Hepatic stellate cell (primary cell): ENCODE data around the gene ZSWIM6.

Source experiments
- DNase-seq: peaks from one replicate; pipeline ENCODE4 v3.0.0; 2011; ENCODE audit warnings: low spot score

Gene ZSWIM6

DNA sequence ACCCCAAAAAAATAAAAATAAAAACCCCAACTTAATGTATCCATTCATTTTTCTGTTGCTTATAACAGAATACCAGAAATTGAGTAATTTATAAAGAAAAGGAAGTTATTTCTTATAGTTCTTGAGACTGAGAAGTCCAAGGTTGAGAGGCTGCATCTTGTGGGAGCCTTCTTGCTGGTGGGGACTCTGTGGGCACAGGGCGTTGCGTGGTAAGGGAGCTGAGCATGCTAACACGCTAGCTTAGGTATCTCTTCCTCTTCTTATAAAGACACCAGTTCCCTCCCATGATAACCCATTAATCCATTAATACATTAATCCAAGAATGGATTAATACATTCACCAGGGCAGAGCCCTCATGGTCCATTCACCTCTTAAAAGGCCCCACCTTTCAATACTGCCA is 150.9 kb downstream of the ZSWIM6 start:
- no peak for DNase-seq

DNA sequence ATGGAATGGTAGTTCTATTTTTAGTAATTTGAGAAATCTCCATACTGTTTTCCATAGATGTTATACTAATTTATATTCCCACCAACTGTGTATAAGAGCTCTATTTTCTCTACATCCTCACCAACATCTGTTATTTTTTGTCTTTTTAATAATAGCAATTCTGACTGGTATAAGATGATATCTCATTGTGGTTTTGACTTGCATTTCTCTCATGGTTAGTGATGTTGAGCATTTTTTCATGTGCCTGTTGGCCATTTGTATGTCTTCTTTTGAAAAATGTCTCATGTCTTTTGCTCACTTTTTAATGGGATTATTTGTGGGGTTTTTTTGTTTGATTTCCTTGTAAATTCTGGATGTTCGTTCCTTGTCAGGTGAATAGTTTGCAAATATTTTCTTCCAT is 154.4 kb downstream of the ZSWIM6 start:
- no peak for DNase-seq

DNA sequence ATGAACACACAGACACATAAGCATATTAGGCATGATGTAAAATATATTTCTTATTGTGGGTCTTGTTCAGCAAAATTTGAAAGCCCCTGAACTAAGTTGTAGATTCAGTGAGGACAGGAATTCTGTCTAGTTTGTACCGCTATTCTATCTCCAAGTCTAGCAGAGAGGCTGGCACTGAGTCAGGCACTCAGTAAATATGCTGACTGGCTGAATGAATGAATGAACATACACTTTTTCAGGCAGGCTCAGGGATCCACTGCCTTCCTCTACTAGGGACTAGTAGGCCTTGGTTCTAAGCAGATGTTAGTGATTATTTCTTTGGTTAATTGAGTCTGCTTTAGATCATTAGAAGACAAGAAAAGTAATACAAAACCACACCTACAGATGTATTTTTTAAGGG is 157.5 kb downstream of the ZSWIM6 start:
- no peak for DNase-seq

DNA sequence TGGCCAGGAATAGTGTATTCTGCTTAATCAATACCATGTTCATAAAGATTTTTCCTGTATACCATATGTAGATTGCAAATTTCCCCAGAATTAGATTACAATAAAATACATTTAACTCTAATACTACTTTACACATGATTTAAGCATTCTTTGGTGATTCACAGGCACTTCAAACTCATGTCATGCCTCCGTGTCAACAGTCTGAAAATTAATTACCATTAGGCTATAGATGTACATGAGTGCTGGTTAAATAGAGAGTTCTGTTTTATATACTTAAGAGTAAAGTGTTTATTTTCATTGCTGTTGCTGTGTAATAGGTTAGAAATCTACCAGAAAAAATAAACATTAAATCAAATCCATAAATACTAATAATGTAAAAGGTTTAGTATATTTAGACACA is 159.8 kb downstream of the ZSWIM6 start:
- DNase-seq = no peak

DNA sequence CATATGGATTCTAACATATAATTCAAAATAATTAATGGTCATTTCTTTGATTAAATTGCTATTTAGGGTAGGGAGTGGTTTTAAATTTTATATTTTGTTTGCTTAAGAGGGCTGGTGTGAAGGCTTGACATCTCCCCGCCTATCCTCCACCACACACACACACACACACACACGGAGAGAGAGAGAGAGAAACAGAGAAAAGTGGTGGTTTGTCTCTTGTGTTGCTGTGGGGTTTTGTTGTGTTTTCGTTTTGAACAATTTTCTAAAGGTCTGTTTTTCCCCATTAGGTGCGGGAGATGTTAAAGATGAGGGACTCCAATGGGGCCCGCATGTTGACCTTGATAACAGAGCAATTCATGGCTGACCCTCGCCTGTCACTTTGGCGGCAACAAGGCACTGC is 161.9 kb downstream of the ZSWIM6 start:
- DNase-seq = no peak

DNA sequence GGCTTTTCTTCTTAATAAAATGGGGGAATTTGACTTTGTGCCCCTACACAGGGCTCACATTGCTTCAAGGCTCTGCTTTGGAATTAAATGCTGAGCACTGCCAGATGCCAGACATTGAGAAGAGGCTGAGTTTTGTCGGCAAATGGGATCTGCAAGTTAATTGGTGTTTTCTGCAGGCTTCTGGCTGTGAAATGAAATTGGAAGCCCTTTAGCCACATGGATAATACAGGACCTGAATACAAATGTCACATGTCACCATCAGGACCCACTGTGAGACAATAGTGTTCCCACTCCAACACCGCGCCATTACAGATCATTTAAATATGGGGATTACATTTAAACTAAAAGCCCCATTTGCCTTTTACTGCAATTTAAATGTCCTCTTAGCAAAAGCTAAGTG is 164.4 kb downstream of the ZSWIM6 start:
- DNase-seq = no peak

DNA sequence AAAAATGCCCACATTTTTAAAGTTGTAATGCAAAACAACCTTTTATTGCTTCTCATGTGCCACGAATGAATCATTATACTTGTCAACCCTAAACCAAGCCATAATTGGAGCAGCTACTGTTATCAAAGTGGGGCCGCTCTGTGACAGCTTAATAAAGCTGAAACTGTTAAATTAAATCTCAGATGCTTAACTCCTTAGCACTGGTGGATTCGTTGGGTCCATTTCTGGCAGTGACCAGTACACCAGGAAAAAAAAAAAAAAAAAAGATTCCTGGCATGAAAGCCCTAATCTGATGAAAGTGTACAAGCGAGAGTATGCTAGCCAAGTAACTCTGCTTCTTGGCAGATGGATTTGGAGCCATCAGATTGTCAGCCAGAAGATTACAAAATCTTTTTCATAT is 164.8 kb downstream of the ZSWIM6 start:
- no peak for DNase-seq

- DNase-seq = no peak
Measured at GRCh38 chr5:61498121-61498520, 166.1 kb downstream of the ZSWIM6 start.

GRCh38 chr5:61501971-61502370 is 169.9 kb downstream of the ZSWIM6 start:
- DNase-seq = no peak

DNA sequence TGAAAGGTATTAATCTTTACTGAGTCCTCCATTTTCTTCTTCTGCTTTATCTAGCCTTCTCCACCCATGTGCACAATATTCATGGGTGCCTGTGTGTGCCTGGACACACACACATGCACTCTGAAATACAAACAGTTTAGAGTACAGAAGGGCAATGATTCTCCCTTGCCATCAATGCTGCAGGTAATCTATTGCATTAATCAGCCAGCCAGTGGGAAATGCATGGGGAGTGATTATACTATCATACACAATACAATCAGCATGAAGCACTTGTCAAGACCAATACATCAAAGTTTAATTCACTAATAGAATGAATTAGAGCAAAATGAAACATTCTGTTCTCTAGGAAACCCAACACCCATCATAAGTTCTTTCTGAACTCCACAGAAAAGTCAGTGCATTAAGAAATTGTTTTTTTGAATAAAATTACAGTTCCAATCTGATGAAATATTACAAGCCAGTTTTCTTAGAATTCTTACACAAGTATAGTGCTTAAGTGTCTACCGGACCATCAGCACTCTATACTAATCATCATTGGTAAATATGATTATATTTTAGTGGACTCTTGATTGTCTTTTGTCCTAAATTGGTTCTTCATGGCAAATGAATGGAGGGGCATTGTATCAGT is 172.2 kb downstream of the ZSWIM6 start:
- DNase-seq = no peak

DNA sequence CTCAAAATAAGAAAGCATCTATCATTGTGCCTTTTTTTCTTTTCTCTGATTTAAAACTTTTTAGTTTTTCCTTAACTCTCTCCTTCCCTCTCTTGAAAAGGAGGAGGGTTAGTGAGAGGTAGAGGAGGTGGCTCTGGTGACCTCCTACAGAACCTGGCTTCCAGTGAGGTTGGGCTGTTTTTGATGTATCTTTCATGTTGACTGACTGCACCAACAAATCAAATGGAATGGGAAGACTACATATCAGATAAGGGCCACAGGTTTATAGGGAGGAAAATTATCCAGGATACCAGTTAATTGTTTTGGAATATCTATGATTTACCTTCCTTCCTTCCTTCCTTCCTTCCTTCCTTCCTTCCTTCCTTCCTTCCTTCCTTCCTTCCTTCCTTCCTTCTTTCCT is 173.2 kb downstream of the ZSWIM6 start:
- no peak for DNase-seq

GRCh38 chr5:61507232-61507631 is 175.2 kb downstream of the ZSWIM6 start:
- DNase-seq = no peak

- DNase-seq = no peak
Measured at GRCh38 chr5:61516946-61517345, 184.9 kb downstream of the ZSWIM6 start.

- no peak for DNase-seq
Measured at GRCh38 chr5:61519728-61520277, 187.7 kb downstream of the ZSWIM6 start.

GRCh38 chr5:61523073-61523472 is 191.0 kb downstream of the ZSWIM6 start:
- DNase-seq = no peak

DNA sequence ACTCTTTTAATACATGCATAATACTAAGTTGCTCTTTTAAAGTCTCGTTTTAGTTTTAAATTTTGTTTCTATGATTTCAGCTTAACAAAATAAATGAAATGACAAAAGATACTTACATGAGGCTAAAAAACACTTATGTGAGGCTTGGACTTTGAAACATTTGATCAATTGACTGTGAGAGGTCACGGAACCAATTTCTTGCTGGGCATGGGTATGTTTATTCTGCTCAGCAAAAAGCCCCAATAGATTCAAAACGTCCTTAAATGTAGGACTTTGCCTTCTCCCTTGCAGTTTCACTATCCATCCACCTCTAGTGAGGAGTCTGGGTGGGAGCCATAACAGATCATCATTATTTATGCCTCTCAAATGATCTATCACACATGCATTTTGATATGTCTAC is 191.9 kb downstream of the ZSWIM6 start:
- no peak for DNase-seq

- DNase-seq = no peak
Measured at GRCh38 chr5:61525512-61526206, 193.6 kb downstream of the ZSWIM6 start.

DNA sequence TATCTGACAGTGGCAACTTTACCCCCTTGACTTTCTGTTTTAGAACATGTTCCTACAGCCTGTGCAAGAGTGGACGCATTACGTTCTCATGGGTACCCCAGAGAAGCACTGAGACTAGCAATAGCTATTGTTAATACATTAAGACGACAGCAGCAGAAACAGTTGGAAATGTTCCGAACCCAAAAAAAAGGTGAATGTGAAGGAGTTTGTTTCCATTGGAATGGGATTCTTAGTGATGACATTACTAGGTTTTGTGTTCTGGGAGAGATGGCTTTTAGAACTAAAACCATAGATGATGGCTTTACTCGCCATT is 194.1 kb downstream of the ZSWIM6 start:
- no peak for DNase-seq

- DNase-seq = no peak
Measured at GRCh38 chr5:61532983-61533382, 200.9 kb downstream of the ZSWIM6 start.

GRCh38 chr5:61534481-61535267 is 202.6 kb downstream of the ZSWIM6 start:
- DNase-seq = no peak

DNA sequence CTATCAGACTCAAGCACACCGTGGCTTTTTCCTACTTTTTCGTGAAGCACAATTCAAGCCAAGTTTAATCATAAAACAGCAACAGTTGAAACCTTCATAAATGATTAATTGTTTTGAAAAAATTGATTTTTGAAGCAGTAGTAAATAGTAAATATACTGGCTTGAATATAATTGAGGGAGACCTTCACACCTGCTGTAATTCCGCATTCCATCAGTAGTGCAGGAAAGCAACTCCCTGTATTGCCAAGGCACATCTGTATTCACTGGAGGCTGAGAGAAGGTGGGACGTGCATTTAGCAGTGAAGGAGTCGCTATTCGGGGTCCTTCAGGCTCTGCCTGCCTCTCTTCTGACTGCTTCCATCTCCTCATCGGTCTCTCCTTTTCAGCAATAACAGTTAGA is 203.8 kb downstream of the ZSWIM6 start:
- no peak for DNase-seq

GRCh38 chr5:61536922-61537321 is 204.9 kb downstream of the ZSWIM6 start:
- no peak for DNase-seq
